H1 (cell line): ENCODE results near the gene MMP28.

Experiments
- ATF2 ChIP-seq: IDR thresholded peaks from 2 replicates; pipeline ENCODE4 v1.6.1; 2012; ENCODE audit warnings: low read length, inconsistent platforms
- CHD1 ChIP-seq: IDR thresholded peaks from 2 replicates; pipeline ENCODE4 v1.6.1; 2012; ENCODE audit warnings: low read depth, low read length, improper control_type of control experiment
- CHD2 ChIP-seq: IDR thresholded peaks from 2 replicates; pipeline ENCODE4 v1.6.1; 2012; ENCODE audit warnings: low read length, improper control_type of control experiment
- FOSL1 ChIP-seq: IDR thresholded peaks from 2 replicates; pipeline ENCODE4 v1.6.1; 2011; ENCODE audit warnings: mild to moderate bottlenecking, low read depth, low read length, moderate library complexity; ENCODE audit not compliant: insufficient read depth
- GTF2F1 ChIP-seq: IDR thresholded peaks from 2 replicates; pipeline ENCODE4 v1.6.1; 2012; ENCODE audit warnings: low read depth, low read length, improper control_type of control experiment, borderline replicate concordance
- HDAC6 ChIP-seq: IDR thresholded peaks from one replicate; pipeline ENCODE4 v1.7.1; 2012; ENCODE audit warnings: low read depth, mild to moderate bottlenecking, inconsistent platforms, low read length, moderate library complexity
- POLR2A ChIP-seq, 2 experiments: IDR thresholded peaks; 1 replicate in 1 of 2; 2 replicates in 1 of 2; pipeline ENCODE4 v1.6.1; 2011; ENCODE audit warnings: low read depth in 2 of 2, low read length in 2 of 2, mild to moderate bottlenecking in 2 of 2; ENCODE audit errors: control extremely low read depth in 1 of 2
- TF ChIP-seq, protein P1 (sequence below), 3 experiments: IDR thresholded peaks; 1 replicate in 2 of 3; 2 replicates in 1 of 3; pipeline versions ENCODE4 v1.5.1 to v1.6.1; 2011; ENCODE audit warnings: low read length in 3 of 3, mild to moderate bottlenecking in 3 of 3, inconsistent platforms in 2 of 3, low read depth in 1 of 3, moderate library complexity in 1 of 3; ENCODE audit not compliant: insufficient read depth in 1 of 3; ENCODE audit errors: control extremely low read depth in 1 of 3
- TF ChIP-seq, protein P2 (sequence below): IDR thresholded peaks from 2 replicates; pipeline ENCODE4 v1.6.1; 2011; ENCODE audit warnings: low read length, improper control_type of control experiment
- TF ChIP-seq, protein P3 (sequence below): IDR thresholded peaks from 2 replicates; pipeline ENCODE4 v1.6.1; 2011; ENCODE audit warnings: low read depth, mild to moderate bottlenecking, low read length; ENCODE audit not compliant: insufficient read depth

DNA sequence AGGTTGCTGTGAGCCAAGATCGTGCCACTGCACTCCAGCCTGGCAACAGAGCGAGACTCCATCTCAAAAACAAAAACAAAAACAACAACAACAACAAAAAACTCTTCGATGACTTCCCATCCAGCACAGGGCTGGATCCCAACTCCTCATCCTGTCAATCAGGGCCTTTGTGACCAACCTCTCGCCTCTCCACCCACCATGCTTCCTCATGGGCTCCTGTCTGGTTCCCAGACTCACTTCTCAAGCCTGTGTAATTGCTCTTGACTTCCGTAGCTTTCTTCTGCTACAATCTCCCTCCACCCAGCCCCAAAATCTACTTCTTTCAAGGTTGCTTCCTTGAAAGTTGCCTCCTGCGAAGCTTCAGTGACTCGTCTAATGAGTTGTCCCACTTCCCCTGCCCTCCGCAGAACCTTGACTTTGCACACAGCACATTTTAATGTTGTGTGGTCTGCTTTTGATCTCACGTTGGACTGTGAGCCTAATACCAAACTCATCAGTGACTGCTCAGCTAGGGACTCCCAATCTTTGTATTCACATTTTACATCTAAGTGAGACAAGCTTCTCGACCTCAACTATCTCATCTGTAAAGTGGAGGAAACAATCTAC, 64.9 kb downstream of the MMP28 start:
- TF ChIP-seq, protein P1, sequence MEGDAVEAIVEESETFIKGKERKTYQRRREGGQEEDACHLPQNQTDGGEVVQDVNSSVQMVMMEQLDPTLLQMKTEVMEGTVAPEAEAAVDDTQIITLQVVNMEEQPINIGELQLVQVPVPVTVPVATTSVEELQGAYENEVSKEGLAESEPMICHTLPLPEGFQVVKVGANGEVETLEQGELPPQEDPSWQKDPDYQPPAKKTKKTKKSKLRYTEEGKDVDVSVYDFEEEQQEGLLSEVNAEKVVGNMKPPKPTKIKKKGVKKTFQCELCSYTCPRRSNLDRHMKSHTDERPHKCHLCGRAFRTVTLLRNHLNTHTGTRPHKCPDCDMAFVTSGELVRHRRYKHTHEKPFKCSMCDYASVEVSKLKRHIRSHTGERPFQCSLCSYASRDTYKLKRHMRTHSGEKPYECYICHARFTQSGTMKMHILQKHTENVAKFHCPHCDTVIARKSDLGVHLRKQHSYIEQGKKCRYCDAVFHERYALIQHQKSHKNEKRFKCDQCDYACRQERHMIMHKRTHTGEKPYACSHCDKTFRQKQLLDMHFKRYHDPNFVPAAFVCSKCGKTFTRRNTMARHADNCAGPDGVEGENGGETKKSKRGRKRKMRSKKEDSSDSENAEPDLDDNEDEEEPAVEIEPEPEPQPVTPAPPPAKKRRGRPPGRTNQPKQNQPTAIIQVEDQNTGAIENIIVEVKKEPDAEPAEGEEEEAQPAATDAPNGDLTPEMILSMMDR (IDR thresholded peaks at IDR 0.05; ENCODE audit: control extremely low read depth in 1 of 3, insufficient read depth in 1 of 3, low read depth in 1 of 3, low read length in 3 of 3): no peak
- TF ChIP-seq CHD1 (no peak), POLR2A (IDR thresholded peaks at IDR 0.05; ENCODE audit: control extremely low read depth in 1 of 2, low read depth in 2 of 2, low read length in 2 of 2) (no peak), GTF2F1 (no peak), CHD2 (no peak), FOSL1 (no peak), HDAC6 (no peak), ATF2 (no peak)
- TF ChIP-seq, protein P2, sequence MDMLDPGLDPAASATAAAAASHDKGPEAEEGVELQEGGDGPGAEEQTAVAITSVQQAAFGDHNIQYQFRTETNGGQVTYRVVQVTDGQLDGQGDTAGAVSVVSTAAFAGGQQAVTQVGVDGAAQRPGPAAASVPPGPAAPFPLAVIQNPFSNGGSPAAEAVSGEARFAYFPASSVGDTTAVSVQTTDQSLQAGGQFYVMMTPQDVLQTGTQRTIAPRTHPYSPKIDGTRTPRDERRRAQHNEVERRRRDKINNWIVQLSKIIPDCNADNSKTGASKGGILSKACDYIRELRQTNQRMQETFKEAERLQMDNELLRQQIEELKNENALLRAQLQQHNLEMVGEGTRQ: no peak
- TF ChIP-seq, protein P3, sequence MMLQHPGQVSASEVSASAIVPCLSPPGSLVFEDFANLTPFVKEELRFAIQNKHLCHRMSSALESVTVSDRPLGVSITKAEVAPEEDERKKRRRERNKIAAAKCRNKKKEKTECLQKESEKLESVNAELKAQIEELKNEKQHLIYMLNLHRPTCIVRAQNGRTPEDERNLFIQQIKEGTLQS: no peak
